T1000 (cell line): ENCODE results near the gene FRMD8.

Experiments used
- DNase-seq: peaks from one replicate; lab custom pipeline; 2025; ENCODE audit warnings: mixed read lengths; lab: John Stamatoyannopoulos, UW

Gene FRMD8

GRCh38 chr11:65425105-65425970, 38.9 kb downstream of the FRMD8 start:
- DNase-seq: no peak

- no peak for DNase-seq
These were observed 39.8 kb downstream of the FRMD8 start for GRCh38 chr11:65425971-65426838.

GRCh38 chr11:65426839-65427690, 40.6 kb downstream of the FRMD8 start:
- DNase-seq: no peak

- DNase-seq: no peak
These were observed 41.5 kb downstream of the FRMD8 start for GRCh38 chr11:65427691-65428577.

- DNase-seq: no peak
These were observed 42.2 kb downstream of the FRMD8 start for GRCh38 chr11:65428578-65429067.

- DNase-seq: no peak
These were observed 42.7 kb downstream of the FRMD8 start for GRCh38 chr11:65429068-65429681.

GRCh38 chr11:65429724-65430405, 43.4 kb downstream of the FRMD8 start:
- no peak for DNase-seq

- no peak for DNase-seq
These were observed 44.2 kb downstream of the FRMD8 start for GRCh38 chr11:65430406-65431217.

GRCh38 chr11:65431451-65432099, 45.1 kb downstream of the FRMD8 start:
- no peak for DNase-seq

- DNase-seq: no peak
These were observed 45.7 kb downstream of the FRMD8 start for GRCh38 chr11:65432100-65432650.

- DNase-seq: no peak
These were observed 46.5 kb downstream of the FRMD8 start for GRCh38 chr11:65432686-65433582.

- DNase-seq: no peak
These were observed 47.2 kb downstream of the FRMD8 start for GRCh38 chr11:65433657-65434056.

GRCh38 chr11:65434057-65434666, 47.7 kb downstream of the FRMD8 start:
- no peak for DNase-seq

- no peak for DNase-seq
These were observed 48.4 kb downstream of the FRMD8 start for GRCh38 chr11:65434667-65435410.

GRCh38 chr11:65435411-65435931, 49.0 kb downstream of the FRMD8 start:
- no peak for DNase-seq
